OCI-LY1 (cell line): ENCODE measurements around the gene CTBP2.

Experiments
- H2AFZ ChIP-seq: fragments of 200-600 bp; sonication (generic), shearing (Covaris generic); 2 replicates; pipeline ENCODE4 v1.6.0; 2014; ENCODE audit warnings: antibody characterized with exemption, mild to moderate bottlenecking, low read length
- H3F3A ChIP-seq: fragments of 200-600 bp; sonication (generic), shearing (Covaris generic); 2 replicates; pipeline ENCODE4 v1.6.0; 2014; ENCODE audit warnings: mild to moderate bottlenecking, antibody characterized with exemption, low read length, moderate library complexity; ENCODE audit not compliant: insufficient read depth
- H3K27ac ChIP-seq: fragments of 200-600 bp; sonication (generic); 2 replicates; pipeline ENCODE4 v1.5.1; 2014; ENCODE audit warnings: low read length, mixed run types, mild to moderate bottlenecking, low read depth; ENCODE audit not compliant: poor library complexity, severe bottlenecking
- H3K27me3 ChIP-seq: fragments of 200-600 bp; sonication (generic); 2 replicates; pipeline ENCODE4 v1.6.0; 2014; ENCODE audit warnings: antibody characterized with exemption, mild to moderate bottlenecking, low read length, moderate library complexity; ENCODE audit not compliant: insufficient read depth
- H3K36me3 ChIP-seq: fragments of 200-600 bp; sonication (generic); 2 replicates; pipeline ENCODE4 v1.6.1; 2014; ENCODE audit warnings: mild to moderate bottlenecking, antibody characterized with exemption, low read length, moderate library complexity, mixed read lengths; ENCODE audit not compliant: insufficient read depth
- H3K4me1 ChIP-seq: fragments of 200-600 bp; sonication (generic); 2 replicates; pipeline ENCODE4 v1.5.1; 2014; ENCODE audit warnings: mild to moderate bottlenecking, low read length, moderate library complexity; ENCODE audit not compliant: insufficient read depth, severe bottlenecking
- H3K4me2 ChIP-seq: fragments of 200-600 bp; sonication (generic), shearing (Covaris generic); 2 replicates; pipeline ENCODE4 v1.6.1; 2014; ENCODE audit warnings: low read length
- H3K4me3 ChIP-seq: fragments of 200-600 bp; sonication (generic); 2 replicates; pipeline ENCODE4 v1.5.1; 2014; ENCODE audit warnings: low read length, low read depth, mild to moderate bottlenecking, mixed read lengths; ENCODE audit not compliant: poor library complexity, severe bottlenecking
- H3K79me2 ChIP-seq: fragments of 200-600 bp; shearing (Covaris generic); 2 replicates; pipeline ENCODE4 v1.6.1; 2016; ENCODE audit warnings: mixed run types, low read length, mixed read lengths; ENCODE audit not compliant: insufficient read depth
- H3K9ac ChIP-seq: fragments of 200-600 bp; sonication (generic), shearing (Covaris generic); 2 replicates; pipeline ENCODE4 v1.6.1; 2014; ENCODE audit warnings: mild to moderate bottlenecking, low read length, mixed read lengths
- H3K9me2 ChIP-seq: fragments of 200-600 bp; sonication (generic), shearing (Covaris generic); 2 replicates; pipeline ENCODE4 v1.6.1; 2014; ENCODE audit warnings: low read depth, mild to moderate bottlenecking, low read length, mixed read lengths
- H3K9me3 ChIP-seq: fragments of 200-600 bp; shearing (Covaris generic); 2 replicates; pipeline ENCODE4 v1.6.1; 2014; ENCODE audit warnings: low read length, mixed read lengths
- H4K20me1 ChIP-seq: fragments of 200-600 bp; sonication (generic), shearing (Covaris generic); 2 replicates; pipeline ENCODE4 v1.6.0; 2016; ENCODE audit warnings: mild to moderate bottlenecking, low read length; ENCODE audit not compliant: insufficient read depth
- EZH2 ChIP-seq: fragments of 200-600 bp; sonication (generic), shearing (Covaris generic); IDR thresholded peaks from 2 replicates; pipeline ENCODE4 v1.8.0; 2017; ENCODE audit warnings: borderline replicate concordance, mixed run types, mild to moderate bottlenecking, antibody characterized with exemption, low read length, moderate library complexity, mixed read lengths
- TF ChIP-seq, protein P1 (sequence below): fragments of 200-600 bp; sonication (generic), shearing (Covaris generic); IDR thresholded peaks from 2 replicates; pipeline ENCODE4 v1.5.1; 2017; ENCODE audit warnings: mild to moderate bottlenecking, antibody characterized with exemption, low read length, moderate library complexity, mixed read lengths

Gene CTBP2

GRCh38 chr10:125080296-125080695, 80.1 kb downstream of the CTBP2 start:
- Histone ChIP-seq H3F3A (no peaks in the 10 kb centered on the region), H3K27me3 (no peaks in the 10 kb centered on the region; the same call in 1 of the 2 replicates), H3K9ac (no peak overlapping the region), H3K4me2 (no peak overlapping the region), H3K27ac (no peak overlapping the region), H3K79me2 (no peaks in the 10 kb centered on the region), H3K9me3 (no peaks in the 10 kb centered on the region), H3K36me3 (no peaks in the 10 kb centered on the region), H3K9me2 (no peaks in the 10 kb centered on the region), H3K4me1 (no peaks in the 10 kb centered on the region), H2AFZ (no peak overlapping the region), H4K20me1 (no peaks in the 10 kb centered on the region), H3K4me3 (no peak overlapping the region)
- TF ChIP-seq, protein P1, sequence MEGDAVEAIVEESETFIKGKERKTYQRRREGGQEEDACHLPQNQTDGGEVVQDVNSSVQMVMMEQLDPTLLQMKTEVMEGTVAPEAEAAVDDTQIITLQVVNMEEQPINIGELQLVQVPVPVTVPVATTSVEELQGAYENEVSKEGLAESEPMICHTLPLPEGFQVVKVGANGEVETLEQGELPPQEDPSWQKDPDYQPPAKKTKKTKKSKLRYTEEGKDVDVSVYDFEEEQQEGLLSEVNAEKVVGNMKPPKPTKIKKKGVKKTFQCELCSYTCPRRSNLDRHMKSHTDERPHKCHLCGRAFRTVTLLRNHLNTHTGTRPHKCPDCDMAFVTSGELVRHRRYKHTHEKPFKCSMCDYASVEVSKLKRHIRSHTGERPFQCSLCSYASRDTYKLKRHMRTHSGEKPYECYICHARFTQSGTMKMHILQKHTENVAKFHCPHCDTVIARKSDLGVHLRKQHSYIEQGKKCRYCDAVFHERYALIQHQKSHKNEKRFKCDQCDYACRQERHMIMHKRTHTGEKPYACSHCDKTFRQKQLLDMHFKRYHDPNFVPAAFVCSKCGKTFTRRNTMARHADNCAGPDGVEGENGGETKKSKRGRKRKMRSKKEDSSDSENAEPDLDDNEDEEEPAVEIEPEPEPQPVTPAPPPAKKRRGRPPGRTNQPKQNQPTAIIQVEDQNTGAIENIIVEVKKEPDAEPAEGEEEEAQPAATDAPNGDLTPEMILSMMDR: no peak
- TF ChIP-seq EZH2: no peak

- H3K9me3 ChIP-seq: no peaks in the 10 kb centered on the region
- H4K20me1 ChIP-seq: no peaks in the 10 kb centered on the region
- no peak overlapping the region for H2AFZ ChIP-seq
- TF ChIP-seq EZH2: no peak
- TF ChIP-seq, protein P1: no peak
- H3K36me3 ChIP-seq: no peaks in the 10 kb centered on the region
- no peak overlapping the region for H3K4me2 ChIP-seq
- H3K9me2 ChIP-seq: no peaks in the 10 kb centered on the region
- H3K4me1 ChIP-seq: no peaks in the 10 kb centered on the region
- H3K27me3 ChIP-seq: no peaks in the 10 kb centered on the region; the same call in 1 of the 2 replicates
- no peak overlapping the region for H3K9ac ChIP-seq
- H3K79me2 ChIP-seq: no peaks in the 10 kb centered on the region
- no peaks in the 10 kb centered on the region for H3F3A ChIP-seq
- no peak overlapping the region for H3K4me3 ChIP-seq
- no peak overlapping the region for H3K27ac ChIP-seq
Measured at GRCh38 chr10:125079091-125079600, 81.2 kb downstream of the CTBP2 start.

DNA sequence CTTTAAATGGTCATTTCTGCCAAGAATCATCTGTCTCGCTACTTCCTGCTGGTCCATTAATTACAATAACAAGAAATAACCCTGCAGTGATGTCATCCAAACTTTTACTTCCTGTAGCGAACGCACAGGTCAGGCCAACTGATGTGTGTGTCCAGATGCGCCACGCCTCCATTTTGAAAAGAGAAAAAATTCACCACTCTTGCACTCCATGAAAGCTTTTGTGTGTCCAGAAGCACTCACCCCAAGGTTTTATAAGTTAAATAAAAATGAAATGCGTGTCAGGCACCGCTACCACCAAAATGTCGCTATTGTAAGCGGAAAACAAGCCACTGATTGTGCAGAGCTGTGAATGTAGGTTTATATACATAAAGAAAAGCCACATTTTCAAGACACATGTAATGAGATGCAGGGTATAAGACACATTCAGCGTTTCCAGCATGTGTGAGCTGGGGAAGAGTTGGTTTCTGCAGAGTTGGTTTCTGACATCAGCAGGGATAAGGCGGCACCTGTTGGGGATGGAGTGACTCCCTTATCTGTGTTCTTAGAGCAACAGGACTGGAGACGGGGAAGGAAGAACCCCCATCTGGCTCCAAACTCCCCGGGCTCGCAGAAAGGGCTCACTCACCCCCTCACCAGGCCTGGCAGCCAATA, 83.3 kb downstream of the CTBP2 start:
- no peaks in the 10 kb centered on the region for H3K4me1 ChIP-seq
- no peaks in the 10 kb centered on the region for H3K9me2 ChIP-seq
- H2AFZ ChIP-seq: no peak overlapping the region
- no peak overlapping the region for H3K4me2 ChIP-seq
- no peak overlapping the region for H3K4me3 ChIP-seq
- no peak for TF ChIP-seq EZH2
- TF ChIP-seq, protein P1: no peak
- H3K27me3 ChIP-seq: no peaks in the 10 kb centered on the region; the same call in 1 of the 2 replicates
- H3K9me3 ChIP-seq: no peaks in the 10 kb centered on the region
- no peak overlapping the region for H3K9ac ChIP-seq
- H3K79me2 ChIP-seq: no peaks in the 10 kb centered on the region
- no peaks in the 10 kb centered on the region for H3F3A ChIP-seq
- H3K27ac ChIP-seq: no peak overlapping the region
- no peaks in the 10 kb centered on the region for H4K20me1 ChIP-seq
- H3K36me3 ChIP-seq: no peaks in the 10 kb centered on the region
